ENCODE measurements around the gene REM1. TPM values are rescaled to one million over a fixed set of nuclear protein-coding genes. Genes with fewer than 3 reads are reported as not detected.

Gene REM1
- total and polyA plus RNA-seq, 2 experiments from 2014 or later: 0.28 TPM; not detected in 1

GRCh38 chr20:31449511-31450414 lies 25.3 kb upstream of the REM1 start:
- H3K9me3 Mint-ChIP-seq: peaks cover 93% of the 10 kb centered on the region

More at GRCh38 chr20:31449511-31450414, 25.3 kb upstream of the REM1 start:
- H3K79me2 ChIP-seq (replicated peaks; ENCODE audit: insufficient read depth): no peaks in the 10 kb centered on the region
- ATAC-seq (no peak), DNase-seq (ENCODE audit: low spot score) (peak; percentile 24)
- peak overlapping the region; percentile 84; the same call in 1 of the 2 replicates for H2AFZ ChIP-seq
- H3K4me2 ChIP-seq: no peak overlapping the region
- no peak overlapping the region for H3K4me3 ChIP-seq
- H3K27ac ChIP-seq (ENCODE audit: low read depth): no peak overlapping the region
- TF ChIP-seq NANOG (IDR thresholded peaks at IDR 0.05; ENCODE audit: borderline replicate concordance) (no peak), EZH2phosphoT487 (IDR thresholded peaks at IDR 0.05; ENCODE audit: unreplicated experiment) (no peak), CTCF (conservative IDR thresholded peaks at IDR 0.05; ENCODE audit: low read depth in 2 of 2) (no peak), JUNB (IDR thresholded peaks at IDR 0.05; ENCODE audit: unreplicated experiment) (no peak), EZH2 (IDR thresholded peaks at IDR 0.05; ENCODE audit: low read depth, unreplicated experiment) (no peak), ZNF331 (CRISPR knock-in tag; IDR thresholded peaks at IDR 0.05; ENCODE audit: low read depth) (no peak), REST (IDR thresholded peaks at IDR 0.05; ENCODE audit: unreplicated experiment) (no peak), CREB1 (CRISPR knock-in tag; IDR thresholded peaks at IDR 0.05; ENCODE audit: low read depth) (no peak), POLR2AphosphoS5 (IDR thresholded peaks at IDR 0.05; ENCODE audit: low read depth) (no peak), ETS1 (IDR thresholded peaks at IDR 0.05) (no peak), ZNF462 (CRISPR knock-in tag; IDR thresholded peaks at IDR 0.05) (no peak), ZNF114 (CRISPR knock-in tag; IDR thresholded peaks at IDR 0.05) (no peak), STAT1 (IDR thresholded peaks at IDR 0.05; ENCODE audit: unreplicated experiment) (no peak)
- H3K4me3 Mint-ChIP-seq: no peak overlapping the region
- peaks cover 12% of the 10 kb centered on the region for H3K27me3 Mint-ChIP-seq (ENCODE audit: insufficient read depth, low read depth, poor library complexity)
- no peaks in the 10 kb centered on the region for H3K27me3 ChIP-seq (ENCODE audit: insufficient read depth)
- no peaks in the 10 kb centered on the region for H3F3A ChIP-seq (replicated peaks; ENCODE audit: low read depth)
- H3K36me3 ChIP-seq (ENCODE audit: insufficient read depth): no peaks in the 10 kb centered on the region
- H3K4me1 ChIP-seq (ENCODE audit: insufficient read depth): no peaks in the 10 kb centered on the region
- no peaks in the 10 kb centered on the region for H3K4me1 Mint-ChIP-seq
- peaks cover 24% of the 10 kb centered on the region; the same call in 2 of the 3 replicates for H3K36me3 Mint-ChIP-seq (ENCODE audit: low read depth)
- H3K9me2 ChIP-seq (ENCODE audit: insufficient read depth): 0 out of 2 replicates have a peak, but pooled peaks cover 2% of the 10 kb centered on the region
- H3K27ac Mint-ChIP-seq: no peak overlapping the region
- no peaks in the 10 kb centered on the region for H4K20me1 ChIP-seq (replicated peaks; ENCODE audit: insufficient read depth)

All from GM23338 (cell line).